HepG2 (cell line): ENCODE measurements around the gene C12orf42. TPM values are rescaled to one million over a fixed set of nuclear protein-coding genes. Genes with fewer than 3 reads are reported as not detected.

Experiments
- ATAC-seq: fragments of 200-7000 bp; cut with Tn5 transposase; 3 replicates; pipeline ENCODE4 v1.9.1; 2020; ENCODE audit warnings: mild to moderate bottlenecking, moderate library complexity
- BruUV-seq: library from RNA; stranded (reverse); fragments of 400-500 nt; replicated peaks from 2 replicates; lab custom pipeline; 2021; lab: Mats Ljungman, UMichigan
- CTCF ChIA-PET: fragments of 300-600 bp; formaldehyde crosslinking; extraction: SDS; loops from one replicate; lab custom pipeline; 2021; ENCODE audit warnings: low total read pairs, inconsistent platforms, low intra/inter-chr PET ratio; lab: Yijun Ruan, JAX
- POLR2A ChIA-PET: fragments of 350-600 bp; sonication (Branson Sonifier 250); formaldehyde crosslinking; loops from one replicate; lab custom pipeline; 2020; ENCODE audit warnings: antibody characterized with exemption, inconsistent platforms; lab: Yijun Ruan, JAX
- DNase-seq: peaks from one replicate; pipeline ENCODE4 v3.0.0-alpha.2; 2015; ENCODE audit warnings: low spot score
- FAIRE-seq: peaks from 3 replicates; lab custom pipeline; 2011; peaks lifted over from hg19 to GRCh38; lab: Jason Lieb, UNC
- H2AFZ ChIP-seq: one replicate; pipeline ENCODE4 v1.6.1; 2011; ENCODE audit warnings: low read length, inconsistent platforms
- H3K27ac ChIP-seq: fragments of 300-600 bp; 3 replicates; pipeline ENCODE4 v1.8.0; 2011; ENCODE audit warnings: mixed run types, mild to moderate bottlenecking, mixed read lengths, low read length, inconsistent platforms; ENCODE audit not compliant: insufficient read depth; ENCODE audit errors: extremely low read length
- H3K27me3 ChIP-seq, 2 experiments: fragments of 200-600 bp in 1 of 2; 2 replicates in 1 of 2; 3 replicates in 1 of 2; pipeline versions ENCODE4 v1.6.0 to v1.8.0; 2011; ENCODE audit warnings: low read length in 2 of 2, mild to moderate bottlenecking in 2 of 2, moderate library complexity in 2 of 2, inconsistent platforms in 1 of 2; ENCODE audit not compliant: insufficient read depth in 2 of 2, control insufficient read depth in 1 of 2
- H3K36me3 ChIP-seq, 2 experiments: fragments of 200-600 bp in 1 of 2; replicated peaks in 1 of 2; 2 replicates in 1 of 2; 3 replicates in 1 of 2; pipeline versions ENCODE4 v1.5.1 to v1.8.0; 2011; ENCODE audit warnings: low read length in 2 of 2, inconsistent platforms in 1 of 2; ENCODE audit not compliant: insufficient read depth in 2 of 2, control insufficient read depth in 1 of 2
- H3K4me1 ChIP-seq: 2 replicates; pipeline ENCODE4 v1.5.1; 2012; ENCODE audit warnings: low read length, inconsistent platforms; ENCODE audit not compliant: insufficient read depth
- H3K4me2 ChIP-seq: 2 replicates; pipeline ENCODE4 v1.6.0; 2011; ENCODE audit warnings: low read depth, low read length, inconsistent platforms
- H3K4me3 ChIP-seq, 3 experiments: fragments of 200-600 bp in 1 of 3; sonication (generic), shearing (Covaris generic) in 1 of 3; replicated peaks in 1 of 3; 2 replicates each; pipeline ENCODE4 v1.5.1; 2011 to 2016; ENCODE audit warnings: low read length in 3 of 3, inconsistent platforms in 2 of 3, low read depth in 2 of 3, mild to moderate bottlenecking in 2 of 3, control low read depth in 1 of 3, mixed read lengths in 1 of 3; ENCODE audit not compliant: insufficient read depth in 1 of 3
- H3K79me2 ChIP-seq: one replicate; pipeline ENCODE4 v1.6.1; 2011; ENCODE audit warnings: low read length, inconsistent platforms; ENCODE audit not compliant: insufficient read depth
- H3K9ac ChIP-seq: 2 replicates; pipeline ENCODE4 v1.6.0; 2011; ENCODE audit warnings: mild to moderate bottlenecking, low read depth, low read length, inconsistent platforms; ENCODE audit not compliant: insufficient read depth
- H3K9me3 ChIP-seq: 2 replicates; pipeline ENCODE4 v1.5.1; 2012; ENCODE audit warnings: mild to moderate bottlenecking, low read length
- H4K20me1 ChIP-seq: 2 replicates; pipeline ENCODE4 v1.6.0; 2011; ENCODE audit warnings: inconsistent platforms, mild to moderate bottlenecking, low read length, moderate library complexity; ENCODE audit not compliant: insufficient read depth
- CC2D1A ChIP-seq: sonication (generic); formaldehyde crosslinking; IDR thresholded peaks from 2 replicates; pipeline ENCODE4 v1.8.1; 2023; ENCODE audit warnings: mild to moderate bottlenecking, missing genetic modification reagents
- CEBPB ChIP-seq: IDR thresholded peaks from 2 replicates; pipeline ENCODE4 v1.6.1; 2011; ENCODE audit warnings: low read depth, low read length, improper control_type of control experiment, borderline replicate concordance
- ETV5 ChIP-seq: IDR thresholded peaks from 2 replicates; pipeline ENCODE4 v1.6.1; 2018; ENCODE audit warnings: missing biosample characterization, missing genetic modification reagents, inconsistent platforms, borderline replicate concordance
- FOXM1 ChIP-seq: sonication (generic); formaldehyde crosslinking; IDR thresholded peaks from 2 replicates; pipeline ENCODE4 v1.5.0; 2020; ENCODE audit warnings: missing genetic modification reagents
- KAT8 ChIP-seq: IDR thresholded peaks from 2 replicates; pipeline ENCODE4 v1.6.1; 2016; ENCODE audit warnings: missing genetic modification reagents, missing compliant biosample characterization
- KDM3A ChIP-seq: IDR thresholded peaks from 2 replicates; pipeline ENCODE4 v1.6.1; 2018; ENCODE audit warnings: low read depth, missing compliant biosample characterization
- MEF2D ChIP-seq: sonication (generic); formaldehyde crosslinking; IDR thresholded peaks from 2 replicates; pipeline ENCODE4 v1.5.1; 2020; ENCODE audit warnings: mild to moderate bottlenecking, missing genetic modification reagents
- NFIC ChIP-seq: IDR thresholded peaks from 2 replicates; pipeline ENCODE4 v1.6.1; 2012; ENCODE audit warnings: mild to moderate bottlenecking, low read length, inconsistent platforms
- NR2F1 ChIP-seq, 2 experiments: fragments of 450-650 bp in 1 of 2; formaldehyde crosslinking in 1 of 2; IDR thresholded peaks; 2 replicates each; pipeline versions ENCODE4 v1.5.0 to v1.6.1; 2016 to 2020; ENCODE audit warnings: mild to moderate bottlenecking in 1 of 2, missing compliant biosample characterization in 1 of 2, missing genetic modification reagents in 1 of 2, moderate library complexity in 1 of 2
- RELA ChIP-seq: sonication (generic); formaldehyde crosslinking; IDR thresholded peaks from 2 replicates; pipeline ENCODE4 v1.4.0; 2020; ENCODE audit warnings: missing genetic modification reagents
- SATB2 ChIP-seq: sonication (generic); formaldehyde crosslinking; IDR thresholded peaks from 2 replicates; pipeline ENCODE4 v1.5.0; 2020; ENCODE audit warnings: missing genetic modification reagents
- STAG1 ChIP-seq: sonication (generic); formaldehyde crosslinking; IDR thresholded peaks from 2 replicates; pipeline ENCODE4 v1.4.0; 2020; ENCODE audit warnings: missing genetic modification reagents
- ZBTB46 ChIP-seq: sonication (generic); formaldehyde crosslinking; IDR thresholded peaks from 2 replicates; pipeline ENCODE4 v1.4.0; 2020; ENCODE audit warnings: mild to moderate bottlenecking, missing genetic modification reagents, borderline replicate concordance
- ZFX ChIP-seq: sonication (generic); formaldehyde crosslinking; IDR thresholded peaks from 2 replicates; pipeline ENCODE4 v1.4.0; 2020; ENCODE audit warnings: mild to moderate bottlenecking, low read depth, missing genetic modification reagents, moderate library complexity
- ZNF251 ChIP-seq: sonication (generic); formaldehyde crosslinking; IDR thresholded peaks from 2 replicates; pipeline ENCODE4 v1.9.0; 2021; ENCODE audit warnings: mild to moderate bottlenecking, missing genetic modification reagents
- ZNF557 ChIP-seq: sonication (generic); formaldehyde crosslinking; IDR thresholded peaks from 2 replicates; pipeline ENCODE4 v1.4.0; 2020; ENCODE audit warnings: missing genetic modification reagents
- ZNF7 ChIP-seq: IDR thresholded peaks from 2 replicates; pipeline ENCODE4 v1.6.1; 2016; ENCODE audit warnings: missing biosample characterization, missing genetic modification reagents
- ZNF761 ChIP-seq: sonication (generic); formaldehyde crosslinking; conservative IDR thresholded peaks from 2 replicates; pipeline ENCODE4 v1.4.0; 2020; ENCODE audit warnings: mild to moderate bottlenecking, missing genetic modification reagents
- ZSCAN25 ChIP-seq: sonication (generic); formaldehyde crosslinking; IDR thresholded peaks from 2 replicates; pipeline ENCODE4 v1.8.0; 2022; ENCODE audit warnings: mild to moderate bottlenecking, missing genetic modification reagents
- whole genome bisulfite sequencing: methylation state at CpG from one replicate; pipeline ENCODE4 v1.1.6; 2017; ENCODE audit warnings: low lambda C conversion rate; 5-methylcytosine and 5-hydroxymethylcytosine counted together
- in situ Hi-C: cut with HindIII; loops from 2 replicates; pipeline ENCODE4 v1.10.0; 2017; ENCODE audit warnings: low pct_unique_long_range_greater_than_20kb; ENCODE audit not compliant: extremely low pct_ligation_motif_present
- intact Hi-C: fragments of 100-400 bp; cut with micrococcal nuclease; formaldehyde crosslinking; loops from one replicate; pipeline ENCODE4 v1.10.0; 2022; ENCODE audit not compliant: unreplicated experiment
- polyA plus RNA-seq, 8 experiments: library from polyadenylated mRNA; depleted of rRNA in 3 of 8; stranded (reverse) in 7 of 8; unstranded in 1 of 8; fragments of >200 nt; fragmentation: Illumina TruSeq in 4 of 8; extraction: Trizol in 4 of 8; gene quantifications; 2 replicates each; pipeline versions ENCODE4 v1.2.1 to v1.2.3, GENCODE V29; 2011 to 2016; ENCODE audit warnings: low read depth in 4 of 8, missing spikeins in 1 of 8, mixed read lengths in 1 of 8; ENCODE audit not compliant: insufficient read depth in 1 of 8
- total RNA-seq, 5 experiments: library from RNA; depleted of rRNA; stranded (reverse); fragments of >200 nt; fragmentation: Illumina TruSeq; extraction: Trizol; gene quantifications; 2 replicates each; pipeline ENCODE4 v1.2.3, GENCODE V29; 2016; ENCODE audit warnings: low read depth in 1 of 5

The C12orf42 gene
- total and polyA plus RNA-seq, 2 of the 13 experiments (the other 11 are each of a cell fraction or from before 2014, with no cell fraction given): not detected

DNA sequence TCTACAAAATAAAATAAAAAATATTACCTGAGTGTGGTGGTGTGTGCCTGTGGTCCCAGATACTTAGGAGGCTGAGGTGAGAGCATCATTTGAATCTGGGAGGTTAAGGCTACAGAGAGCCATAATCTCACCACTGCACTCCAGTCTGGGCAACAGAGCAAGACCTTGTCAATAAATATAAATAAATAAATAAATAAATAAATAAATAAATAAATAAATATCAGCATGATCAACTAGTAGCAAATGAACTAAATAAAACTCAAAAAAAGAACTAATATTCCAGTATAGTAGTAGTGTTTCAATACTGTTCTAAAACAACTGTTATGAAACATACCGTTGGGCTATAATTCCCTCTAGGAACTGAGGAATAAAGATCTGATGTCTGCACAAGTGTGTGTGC lies 74.4 kb downstream of the C12orf42 start:
- H2AFZ ChIP-seq: no peak overlapping the region
- in situ Hi-C loops (no loop called here), intact Hi-C loops (no loop called here)
- no peak for FAIRE-seq
- POLR2A ChIA-PET: no interaction called here
- H3K4me2 ChIP-seq: no peak overlapping the region
- CTCF ChIA-PET: no interaction called here
- TF ChIP-seq NFIC (no peak), MEF2D (no peak), CC2D1A (CRISPR knock-in tag) (no peak), NR2F1 (CRISPR knock-in tag; IDR thresholded peaks at IDR 0.05) (no peak), KAT8 (no peak), ZNF557 (CRISPR knock-in tag) (no peak), CEBPB (no peak), STAG1 (CRISPR knock-in tag) (no peak), FOXM1 (no peak), ZNF761 (CRISPR knock-in tag) (no peak), ZFX (CRISPR knock-in tag) (no peak), SATB2 (CRISPR knock-in tag) (no peak), RELA (CRISPR knock-in tag) (no peak), ZSCAN25 (CRISPR knock-in tag) (no peak), ETV5 (CRISPR knock-in tag) (no peak), ZBTB46 (no peak), KDM3A (no peak), ZNF251 (CRISPR knock-in tag) (no peak), ZNF7 (CRISPR knock-in tag) (no peak)
- no peaks in the 10 kb centered on the region; a peak in 1 of 5 replicates for H3K27me3 ChIP-seq
- H4K20me1 ChIP-seq: no peaks in the 10 kb centered on the region
- H3K27ac ChIP-seq: no peak overlapping the region
- no peak for ATAC-seq
- H3K79me2 ChIP-seq: no peaks in the 10 kb centered on the region
- H3K9me3 ChIP-seq: no peaks in the 10 kb centered on the region
- BruUV-seq: no TSS peak
- H3K9ac ChIP-seq: no peak overlapping the region
- WGBS: 45% methylated on average over 1 of the region's 1 CpG
- no peak overlapping the region for H3K4me3 ChIP-seq
- H3K36me3 ChIP-seq: no peaks in the 10 kb centered on the region
- no peak for DNase-seq
- H3K4me1 ChIP-seq: peaks cover 19% of the 10 kb centered on the region; the same call in 1 of the 2 replicates
